Measurements from ENCODE around the gene PABPN1.

DNA sequence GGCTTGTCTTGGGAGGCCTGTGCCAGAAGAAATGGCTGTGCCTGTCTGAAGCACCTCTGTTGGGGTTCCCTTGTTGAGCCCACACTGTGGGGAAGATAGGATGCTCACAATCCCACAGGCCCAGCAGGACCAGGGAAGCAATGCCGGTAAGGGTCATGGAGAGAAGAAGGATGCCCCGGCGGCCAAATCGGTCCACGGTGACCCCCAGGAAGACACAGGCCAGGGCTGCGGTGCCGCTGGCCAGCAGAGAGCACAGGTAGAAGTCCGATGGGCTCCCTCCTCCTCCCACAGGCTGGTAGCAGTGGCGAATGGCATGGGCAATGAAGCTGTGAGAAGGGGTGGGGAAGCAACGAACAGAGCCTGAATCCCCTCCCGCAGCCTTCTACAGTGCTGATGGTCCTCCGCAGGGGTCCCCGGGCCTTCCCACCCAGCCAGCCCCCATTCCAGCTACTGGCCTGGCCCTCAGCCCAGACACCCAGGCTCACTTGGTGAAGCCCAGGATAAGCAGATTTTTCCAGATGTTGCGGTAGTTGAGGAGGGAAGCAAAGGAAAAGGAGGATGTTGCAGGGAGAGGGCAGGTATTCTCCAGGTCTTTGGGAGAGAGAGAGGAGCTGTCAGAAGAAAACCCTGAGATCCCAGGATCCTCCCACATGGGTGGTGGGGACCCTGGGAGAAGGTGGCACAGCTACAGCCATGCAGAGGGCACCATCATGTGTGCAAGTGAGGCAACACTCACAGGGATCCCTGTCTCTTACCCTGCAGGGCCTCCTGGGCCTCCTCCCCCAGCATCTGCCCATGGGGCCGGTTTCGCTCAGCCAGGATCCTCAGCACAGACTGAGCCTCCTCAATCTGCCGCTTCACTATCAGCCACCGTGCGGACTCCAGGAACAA is 26.4 kb downstream of the PABPN1 start:
- TF ChIP-seq, protein P1, sequence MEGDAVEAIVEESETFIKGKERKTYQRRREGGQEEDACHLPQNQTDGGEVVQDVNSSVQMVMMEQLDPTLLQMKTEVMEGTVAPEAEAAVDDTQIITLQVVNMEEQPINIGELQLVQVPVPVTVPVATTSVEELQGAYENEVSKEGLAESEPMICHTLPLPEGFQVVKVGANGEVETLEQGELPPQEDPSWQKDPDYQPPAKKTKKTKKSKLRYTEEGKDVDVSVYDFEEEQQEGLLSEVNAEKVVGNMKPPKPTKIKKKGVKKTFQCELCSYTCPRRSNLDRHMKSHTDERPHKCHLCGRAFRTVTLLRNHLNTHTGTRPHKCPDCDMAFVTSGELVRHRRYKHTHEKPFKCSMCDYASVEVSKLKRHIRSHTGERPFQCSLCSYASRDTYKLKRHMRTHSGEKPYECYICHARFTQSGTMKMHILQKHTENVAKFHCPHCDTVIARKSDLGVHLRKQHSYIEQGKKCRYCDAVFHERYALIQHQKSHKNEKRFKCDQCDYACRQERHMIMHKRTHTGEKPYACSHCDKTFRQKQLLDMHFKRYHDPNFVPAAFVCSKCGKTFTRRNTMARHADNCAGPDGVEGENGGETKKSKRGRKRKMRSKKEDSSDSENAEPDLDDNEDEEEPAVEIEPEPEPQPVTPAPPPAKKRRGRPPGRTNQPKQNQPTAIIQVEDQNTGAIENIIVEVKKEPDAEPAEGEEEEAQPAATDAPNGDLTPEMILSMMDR (conservative IDR thresholded peaks at IDR 0.05; ENCODE audit: low read depth, low read length): no peak
- TF ChIP-seq EZH2 (IDR thresholded peaks at IDR 0.05; ENCODE audit: borderline replicate concordance, low read depth, low read length, poor library complexity, severe bottlenecking): no peak

Measured in A673 (cell line).